Uterus (tissue), 2 donors: ENCODE measurements around the gene CCL23.

Source experiments
- POLR2A ChIP-seq, 2 donors: fragments of 450-650 bp; IDR thresholded peaks; one replicate each; pipeline ENCODE4 v1.6.1; 2016; ENCODE audit warnings: antibody characterized with exemption in 2 of 2, mild to moderate bottlenecking in 1 of 2, moderate library complexity in 1 of 2
- TF ChIP-seq, protein P1 (sequence below), 4 experiments: fragments of 200-600 bp in 2 of 4; fragments of 450-650 bp in 2 of 4; sonication (generic) in 2 of 4; IDR thresholded peaks; one replicate each; pipeline ENCODE4 v1.5.1; 2016 to 2019; ENCODE audit warnings: antibody characterized with exemption in 4 of 4, mild to moderate bottlenecking in 2 of 4, moderate library complexity in 1 of 4

- TF ChIP-seq, protein P1, sequence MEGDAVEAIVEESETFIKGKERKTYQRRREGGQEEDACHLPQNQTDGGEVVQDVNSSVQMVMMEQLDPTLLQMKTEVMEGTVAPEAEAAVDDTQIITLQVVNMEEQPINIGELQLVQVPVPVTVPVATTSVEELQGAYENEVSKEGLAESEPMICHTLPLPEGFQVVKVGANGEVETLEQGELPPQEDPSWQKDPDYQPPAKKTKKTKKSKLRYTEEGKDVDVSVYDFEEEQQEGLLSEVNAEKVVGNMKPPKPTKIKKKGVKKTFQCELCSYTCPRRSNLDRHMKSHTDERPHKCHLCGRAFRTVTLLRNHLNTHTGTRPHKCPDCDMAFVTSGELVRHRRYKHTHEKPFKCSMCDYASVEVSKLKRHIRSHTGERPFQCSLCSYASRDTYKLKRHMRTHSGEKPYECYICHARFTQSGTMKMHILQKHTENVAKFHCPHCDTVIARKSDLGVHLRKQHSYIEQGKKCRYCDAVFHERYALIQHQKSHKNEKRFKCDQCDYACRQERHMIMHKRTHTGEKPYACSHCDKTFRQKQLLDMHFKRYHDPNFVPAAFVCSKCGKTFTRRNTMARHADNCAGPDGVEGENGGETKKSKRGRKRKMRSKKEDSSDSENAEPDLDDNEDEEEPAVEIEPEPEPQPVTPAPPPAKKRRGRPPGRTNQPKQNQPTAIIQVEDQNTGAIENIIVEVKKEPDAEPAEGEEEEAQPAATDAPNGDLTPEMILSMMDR (IDR thresholded peaks at IDR 0.05): no peak
- TF ChIP-seq POLR2A (IDR thresholded peaks at IDR 0.05): no peak
These were observed 13.2 kb upstream of the CCL23 start for GRCh38 chr17:36030956-36031355.
